ENCODE results near the gene HPN. TPM values are rescaled to one million over a fixed set of nuclear protein-coding genes. Genes with fewer than 3 reads are reported as not detected.

HPN gene
- total RNA-seq = not detected in 2 replicates

GRCh38 chr19:35041548-35042055 lies at the start of gene HPN:
Gene HPN (plus strand): TSS chr19:35041721. CDS start chr19:35042507, 786 bp downstream.

GRCh38 chr19:34999498-35000337 lies 41.8 kb upstream of the HPN start, which contains the start of gene GRAMD1A:
Gene GRAMD1A (plus strand): TSS chr19:35000323. CDS start chr19:35000479, 156 bp downstream.

GRCh38 chr19:35030257-35031071 lies 11.1 kb upstream of the HPN start, which contains the start of gene SCN1B:
Gene SCN1B (plus strand): TSS chr19:35030470. CDS start chr19:35030821, 351 bp downstream.

DNA sequence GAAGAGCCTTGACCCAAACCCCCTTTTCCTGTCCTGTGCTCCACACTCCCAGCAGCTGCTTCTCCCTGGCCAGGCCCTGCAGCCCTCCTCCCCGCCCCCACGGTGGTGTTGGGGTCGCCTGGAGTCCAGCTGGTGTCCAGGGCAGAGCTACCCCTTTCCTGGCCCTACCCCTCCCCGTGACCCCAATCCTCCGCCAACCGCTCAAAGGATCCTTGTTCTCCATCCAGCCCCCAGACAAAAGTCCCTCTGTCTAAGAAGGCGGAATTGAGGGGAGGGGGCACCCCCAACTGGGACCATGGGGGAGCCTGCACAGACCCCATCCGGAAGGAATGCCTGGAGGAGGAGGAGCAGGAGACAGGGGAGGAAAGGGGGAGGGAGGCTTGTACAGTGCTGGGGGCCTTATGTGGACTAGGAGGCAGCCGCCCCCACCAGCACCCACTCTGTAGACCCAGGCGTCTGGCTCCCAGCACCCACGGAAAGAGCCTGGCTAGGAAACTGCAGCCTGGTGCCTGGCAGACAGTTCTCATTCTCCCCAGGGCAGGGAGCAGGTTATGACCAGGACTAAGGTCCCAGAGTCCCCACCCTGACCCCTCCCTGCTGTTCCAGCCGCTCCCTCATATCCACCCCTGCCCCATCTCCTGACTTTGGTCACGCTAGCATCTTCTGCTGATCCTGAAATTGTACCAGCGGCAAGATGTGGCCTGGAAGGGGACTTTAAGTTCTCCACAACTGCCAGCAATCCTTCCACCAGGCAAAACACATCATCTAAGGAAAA lies 73.8 kb downstream of the HPN start, which contains the start of gene FXYD3:
Gene FXYD3 (plus strand): TSS at position 647 of the 775 bp plus-strand sequence. CDS start 3,554 bp downstream, outside the sequence.

Other genes starting within 250 kb of the HPN start
- gene ZNF30, start 114.8 kb upstream of the HPN start, total RNA-seq = 2.2 and 2.4 TPM in 2 replicates
- gene ZNF792, start 77.5 kb upstream of the HPN start, total RNA-seq = 3.0 and 5.1 TPM in 2 replicates
- 21.7 and 29.6 TPM in 2 replicates for gene GRAMD1A, start 41.4 kb upstream of the HPN start, total RNA-seq
- 4.0 and 4.1 TPM in 2 replicates for gene SCN1B, start 11.3 kb upstream of the HPN start, total RNA-seq
- not detected in 2 replicates for gene FXYD3, start 74.1 kb downstream of the HPN start, total RNA-seq
- under 0.01 and 0.25 TPM in 2 replicates for gene LGI4, start 93.3 kb downstream of the HPN start, total RNA-seq
- gene FXYD1, start 97.1 kb downstream of the HPN start, total RNA-seq = 0.33 and 0.87 TPM in 2 replicates
- not detected in 2 replicates for gene FXYD7, start 101.5 kb downstream of the HPN start, total RNA-seq
- 21.2 and 25.8 TPM in 2 replicates for gene FXYD5, start 113.0 kb downstream of the HPN start, total RNA-seq
- not detected in 2 replicates for gene FAM187B, start 187.0 kb downstream of the HPN start, total RNA-seq
- gene LSR, start 207.3 kb downstream of the HPN start, total RNA-seq = 0.37 and 0.44 TPM in 2 replicates
- 50.4 and 62.1 TPM in 2 replicates for gene USF2, start 227.2 kb downstream of the HPN start, total RNA-seq
- gene HAMP, start 240.8 kb downstream of the HPN start, total RNA-seq = 0.22 TPM in 1 of 2 replicates, not detected in the other